Esophagus squamous epithelium (tissue), 4 donors: ENCODE results near the gene ASB13.
A peak's percentile ranks its signal among the peaks of the same experiment; 100 is the strongest.

Source experiments
- POLR2A ChIP-seq, 4 donors: fragments of 450-650 bp; IDR thresholded peaks; one replicate each; pipeline ENCODE4 v1.6.1; 2017; ENCODE audit warnings: antibody characterized with exemption in 4 of 4, mild to moderate bottlenecking in 4 of 4, moderate library complexity in 3 of 4
- TF ChIP-seq, protein P1 (sequence below), 6 experiments: fragments of 450-650 bp in 4 of 6; fragments of 200-600 bp in 2 of 6; sonication (generic) in 2 of 6; IDR thresholded peaks; one replicate each; pipeline ENCODE4 v1.5.1; 2016 to 2019; ENCODE audit warnings: antibody characterized with exemption in 6 of 6, mild to moderate bottlenecking in 4 of 6, moderate library complexity in 4 of 6

DNA sequence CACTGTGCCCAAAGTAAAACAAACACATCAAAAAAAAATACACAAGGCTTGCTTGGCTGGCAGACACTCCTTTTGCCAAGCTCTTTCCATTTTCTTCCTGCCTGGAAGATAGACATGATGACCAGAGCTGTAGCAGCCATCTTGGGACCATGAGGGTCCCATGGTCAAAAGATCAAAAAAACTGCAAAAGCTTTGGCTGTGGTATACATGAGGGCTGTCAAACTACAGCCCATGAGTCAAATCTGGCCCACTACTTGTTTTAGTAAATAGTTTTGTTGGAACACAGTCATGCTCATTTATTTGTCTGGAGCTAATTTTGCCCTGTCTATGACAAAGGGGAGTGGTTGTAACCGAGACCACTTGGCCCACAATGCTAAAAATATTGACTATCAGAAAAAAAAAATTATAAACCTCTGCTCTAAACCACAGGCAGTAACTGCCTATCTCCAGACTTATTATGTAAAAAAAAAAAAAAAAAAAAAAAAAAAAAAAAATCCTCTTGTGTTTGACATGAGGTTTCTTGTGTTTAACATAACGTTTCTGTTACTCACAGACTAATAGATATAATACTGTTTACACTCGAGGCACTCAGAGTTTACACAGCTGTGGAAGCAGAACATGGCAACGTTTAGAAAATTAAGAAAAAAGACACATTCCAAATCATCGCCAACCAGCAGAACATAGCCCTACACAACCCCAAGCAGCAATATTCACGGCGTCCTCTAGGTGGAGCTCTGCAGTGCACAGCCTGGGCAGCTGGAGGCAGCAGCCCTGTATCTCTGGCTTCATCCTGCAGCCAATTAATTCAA lies 36.9 kb downstream of the ASB13 start:
- TF ChIP-seq, protein P1, sequence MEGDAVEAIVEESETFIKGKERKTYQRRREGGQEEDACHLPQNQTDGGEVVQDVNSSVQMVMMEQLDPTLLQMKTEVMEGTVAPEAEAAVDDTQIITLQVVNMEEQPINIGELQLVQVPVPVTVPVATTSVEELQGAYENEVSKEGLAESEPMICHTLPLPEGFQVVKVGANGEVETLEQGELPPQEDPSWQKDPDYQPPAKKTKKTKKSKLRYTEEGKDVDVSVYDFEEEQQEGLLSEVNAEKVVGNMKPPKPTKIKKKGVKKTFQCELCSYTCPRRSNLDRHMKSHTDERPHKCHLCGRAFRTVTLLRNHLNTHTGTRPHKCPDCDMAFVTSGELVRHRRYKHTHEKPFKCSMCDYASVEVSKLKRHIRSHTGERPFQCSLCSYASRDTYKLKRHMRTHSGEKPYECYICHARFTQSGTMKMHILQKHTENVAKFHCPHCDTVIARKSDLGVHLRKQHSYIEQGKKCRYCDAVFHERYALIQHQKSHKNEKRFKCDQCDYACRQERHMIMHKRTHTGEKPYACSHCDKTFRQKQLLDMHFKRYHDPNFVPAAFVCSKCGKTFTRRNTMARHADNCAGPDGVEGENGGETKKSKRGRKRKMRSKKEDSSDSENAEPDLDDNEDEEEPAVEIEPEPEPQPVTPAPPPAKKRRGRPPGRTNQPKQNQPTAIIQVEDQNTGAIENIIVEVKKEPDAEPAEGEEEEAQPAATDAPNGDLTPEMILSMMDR (IDR thresholded peaks at IDR 0.05), result peak; percentile 80 to 92 (median 86)
- TF ChIP-seq POLR2A (IDR thresholded peaks at IDR 0.05), result no peak
